Urothelium cell line (cell line): ENCODE data around the gene ECD.
"Not testable (repeated sequence)": the region's sequence is repeated elsewhere in the genome, so short reads cannot be mapped to it uniquely, and the experiment has no call there.

Source experiments
- DNase-seq: peaks from one replicate; pipeline ENCODE4 v3.0.0; 2011; ENCODE audit warnings: low spot score, mixed read lengths
- FAIRE-seq: peaks from 2 replicates; lab custom pipeline; 2011; peaks lifted over from hg19 to GRCh38; lab: Jason Lieb, UNC

ECD gene

DNA sequence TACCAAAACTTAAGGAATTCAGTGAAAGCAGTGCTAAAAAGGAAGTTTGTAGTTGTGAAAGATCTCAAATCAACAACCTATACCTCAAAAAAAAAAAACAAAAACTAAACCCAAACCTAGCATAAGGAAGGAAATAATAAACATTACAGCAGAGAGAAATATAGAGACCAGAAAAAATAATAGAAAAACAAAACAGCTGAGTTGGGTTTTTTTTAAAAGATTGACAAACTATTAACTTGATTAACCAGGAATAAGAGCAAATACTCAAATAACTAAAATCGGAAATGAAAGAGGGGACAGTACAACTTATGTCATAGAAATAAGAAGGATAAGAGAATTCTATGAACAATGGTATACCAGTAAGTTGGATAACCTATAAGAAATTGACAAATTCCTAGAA, 6.7 kb downstream of the ECD start:
- no peak for FAIRE-seq
- DNase-seq = no peak

DNA sequence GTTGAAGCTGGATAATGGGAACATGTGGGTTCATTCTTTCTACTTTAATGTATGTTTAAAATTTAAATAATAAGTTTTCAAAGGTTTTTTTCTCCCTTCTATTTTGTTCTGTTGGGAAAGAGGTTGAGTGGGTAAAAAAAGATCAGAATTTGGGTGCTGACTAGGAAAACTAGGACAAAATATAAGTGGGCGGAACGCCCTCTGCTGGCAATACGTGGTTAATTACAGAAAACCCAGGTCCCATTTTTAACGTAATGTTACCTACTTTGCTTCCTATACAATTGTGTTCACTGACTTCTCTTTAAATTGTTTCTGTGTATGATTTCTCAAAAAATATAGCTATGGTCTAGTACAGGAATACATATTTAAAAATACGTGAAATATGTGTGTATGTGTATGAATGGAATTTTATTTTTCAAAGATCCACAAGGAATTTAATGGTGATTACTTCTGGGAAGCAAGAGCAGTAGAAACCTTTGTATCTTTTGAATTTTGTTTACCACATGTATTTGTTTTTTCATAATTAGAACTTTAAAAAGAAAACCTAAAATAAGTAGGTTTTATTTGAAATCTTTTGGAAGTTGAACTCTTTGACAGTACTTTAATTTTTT, 8.7 kb downstream of the ECD start:
- DNase-seq (peak; percentile 49), FAIRE-seq (no peak)

- FAIRE-seq (no peak), DNase-seq (no peak)
Measured at GRCh38 chr10:73156054-73156453, 11.8 kb downstream of the ECD start.

DNA sequence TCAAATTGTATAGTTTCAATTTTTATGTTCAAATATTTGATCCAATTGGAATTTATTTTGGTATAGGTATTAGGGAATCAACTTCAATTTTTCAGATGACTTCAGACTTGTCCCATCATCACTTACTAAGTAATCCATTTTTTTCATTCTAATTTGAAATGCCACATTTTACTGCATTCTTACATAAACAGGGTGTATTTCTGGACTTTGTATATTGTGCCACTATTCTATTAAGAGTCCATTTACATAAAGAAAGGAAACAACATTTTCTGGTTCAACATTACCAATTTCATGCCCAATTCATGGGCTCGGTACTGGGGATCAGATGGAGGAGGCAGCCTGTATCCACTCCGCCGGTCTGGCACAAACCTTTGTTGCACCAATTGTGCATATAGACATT, 15.8 kb downstream of the ECD start:
- FAIRE-seq = no peak

DNA sequence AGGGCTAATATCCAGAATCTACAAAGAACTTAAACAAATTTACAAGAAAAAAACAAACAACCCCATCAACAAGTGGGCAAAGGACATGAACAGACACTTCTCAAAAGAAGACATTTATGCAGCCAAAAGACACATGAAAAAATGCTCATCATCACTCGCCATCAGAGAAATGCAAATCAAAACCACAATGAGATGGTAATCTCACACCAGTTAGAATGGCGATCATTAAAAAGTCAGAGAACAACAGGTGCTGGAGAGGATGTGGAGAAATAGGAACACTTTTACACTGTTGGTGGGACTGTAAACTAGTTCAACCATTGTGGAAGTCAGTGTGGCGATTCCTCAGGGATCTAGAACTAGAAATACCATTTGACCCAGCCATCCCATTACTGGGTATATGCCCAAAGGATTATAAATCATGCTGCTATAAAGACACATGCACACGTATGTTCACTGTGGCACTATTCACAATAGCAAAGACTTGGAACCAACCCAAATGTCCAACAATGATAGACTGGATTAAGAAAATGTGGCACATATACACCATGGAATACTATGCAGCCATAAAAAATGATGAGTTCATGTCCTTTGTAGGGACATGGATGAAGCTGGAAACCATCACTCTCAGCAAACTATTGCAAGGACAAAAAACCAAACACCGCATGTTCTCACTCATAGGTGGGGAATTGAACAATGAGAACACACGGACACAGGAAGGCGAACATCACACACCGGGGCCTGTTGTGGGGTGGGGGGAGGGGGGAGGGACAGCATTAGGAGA, 17.0 kb downstream of the ECD start:
- not testable (repeated sequence) for DNase-seq, FAIRE-seq

More for the DNA sequence above, 15.8 kb downstream of the ECD start:
- no peak for DNase-seq

DNA sequence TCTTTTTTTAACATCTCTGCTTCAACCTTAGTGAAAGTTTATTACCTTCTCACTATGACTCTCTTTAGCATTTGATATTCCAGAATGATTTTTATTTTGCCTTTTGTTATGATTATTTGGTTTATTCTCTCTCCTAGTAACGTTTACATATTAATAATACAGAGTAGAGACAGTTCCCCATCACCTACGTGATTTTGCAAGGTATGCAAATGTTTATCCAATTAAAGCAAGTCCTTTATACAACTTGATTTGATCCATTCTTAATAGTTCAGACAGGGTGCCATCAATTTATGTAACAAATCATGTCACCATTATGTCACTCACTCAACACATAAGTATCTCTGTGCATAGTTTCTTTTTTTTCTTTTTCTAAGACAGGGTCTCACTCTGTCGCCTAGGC, 26.2 kb downstream of the ECD start:
- DNase-seq (no peak), FAIRE-seq (peak; percentile 13)

GRCh38 chr10:73139251-73139650, 28.6 kb downstream of the ECD start:
- DNase-seq (no peak), FAIRE-seq (no peak)

DNA sequence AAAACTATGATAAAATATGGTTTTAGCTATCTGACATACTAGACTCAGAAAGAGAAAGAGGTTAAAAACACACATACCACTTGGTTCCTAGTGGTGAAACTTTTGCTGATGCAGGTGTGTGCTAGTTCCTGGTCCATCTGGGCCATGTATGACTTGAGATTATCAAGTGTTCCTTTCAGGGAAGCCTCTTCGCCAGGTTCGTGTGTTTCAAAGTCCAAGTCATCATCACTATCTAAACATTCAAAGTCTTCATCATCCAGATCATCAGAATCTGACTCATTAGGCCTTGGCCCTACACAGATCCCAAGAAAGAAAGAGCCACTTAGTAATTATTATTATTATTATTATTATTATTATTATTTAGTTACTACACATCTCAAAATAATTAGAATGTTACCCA, 31.2 kb downstream of the ECD start:
- FAIRE-seq (no peak), DNase-seq (no peak)

DNA sequence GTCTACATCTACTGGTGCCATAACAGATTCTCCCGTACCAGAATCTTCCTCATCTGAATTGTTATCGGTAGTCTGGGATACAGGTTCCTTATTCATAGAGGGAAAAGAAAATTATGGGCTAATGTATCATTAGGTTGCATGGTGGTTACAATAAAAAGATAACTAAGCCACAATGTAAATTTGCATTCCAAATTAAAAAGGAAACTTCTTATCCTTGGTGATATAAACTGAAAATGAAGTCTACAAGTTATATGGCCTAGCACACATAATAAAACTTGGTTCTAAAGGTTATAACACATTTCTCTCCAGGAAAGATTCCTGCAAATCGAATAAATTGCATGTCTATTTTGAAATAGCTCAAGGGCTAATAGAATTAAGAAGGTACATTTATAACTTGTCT, 33.1 kb downstream of the ECD start:
- DNase-seq = no peak
- no peak for FAIRE-seq

- no peak for DNase-seq
- FAIRE-seq = no peak
Measured at GRCh38 chr10:73131913-73132686, 35.7 kb downstream of the ECD start.

DNA sequence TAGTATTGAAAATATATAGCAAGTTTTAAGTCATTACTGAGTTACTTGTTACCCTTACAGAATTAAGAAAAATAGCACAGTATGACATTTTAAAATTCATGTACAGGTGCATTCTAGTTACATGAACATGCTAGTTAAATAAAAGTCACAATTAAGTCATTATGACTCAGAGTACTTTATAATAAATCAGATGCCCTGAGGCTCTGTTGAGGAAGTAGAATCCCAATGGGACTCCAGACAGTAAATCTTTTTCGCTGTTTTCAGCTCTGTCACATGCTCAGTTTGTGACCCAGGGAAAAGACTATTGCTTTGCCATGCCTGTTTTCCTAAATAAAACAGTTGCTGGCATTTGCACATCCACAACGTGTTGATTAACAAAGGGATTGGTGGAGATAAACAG, 36.5 kb downstream of the ECD start:
- FAIRE-seq = no peak
- DNase-seq = no peak

GRCh38 chr10:73126343-73126742, 41.5 kb downstream of the ECD start:
- FAIRE-seq (no peak), DNase-seq (no peak)

GRCh38 chr10:73119952-73120351, 47.9 kb downstream of the ECD start:
- FAIRE-seq (no peak), DNase-seq (no peak)

GRCh38 chr10:73119457-73119856, 48.4 kb downstream of the ECD start:
- FAIRE-seq = no peak
- no peak for DNase-seq

DNA sequence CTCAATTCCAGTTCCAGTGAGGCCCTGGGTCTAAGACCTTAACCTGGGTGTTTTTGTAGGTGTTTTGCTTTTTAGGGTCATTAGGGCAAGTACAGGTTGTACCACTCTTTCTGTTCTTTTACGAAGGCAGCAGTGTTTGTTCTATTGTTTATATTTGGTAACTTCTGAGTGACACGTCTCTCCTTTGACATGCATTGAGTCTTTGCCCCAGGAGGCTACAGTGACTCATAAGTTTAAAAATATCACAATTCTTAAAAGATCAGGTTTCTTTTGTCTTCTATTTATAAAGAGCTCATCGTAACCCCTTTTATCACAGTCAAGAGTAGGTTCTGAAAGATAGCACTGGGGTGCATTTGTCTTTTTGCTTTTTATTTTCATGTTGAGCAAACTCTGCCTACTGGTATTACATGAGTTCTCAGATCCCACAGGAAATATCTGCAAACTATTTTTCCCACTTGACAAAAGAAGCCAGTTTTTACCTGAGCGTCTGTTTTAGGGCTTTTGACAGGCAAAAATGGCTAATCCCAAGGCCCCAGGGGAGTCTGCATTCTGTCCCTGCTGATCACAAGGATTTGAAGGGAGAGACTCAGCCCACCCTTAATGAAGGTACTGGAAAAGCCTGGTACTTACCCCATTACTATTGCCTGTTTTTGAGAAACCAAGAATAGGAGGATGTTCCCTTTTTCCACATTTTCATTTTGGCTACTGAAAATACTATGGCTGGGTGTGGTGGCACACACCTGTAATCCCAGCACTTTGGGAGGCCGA, 49.6 kb downstream of the ECD start:
- FAIRE-seq = no peak

DNA sequence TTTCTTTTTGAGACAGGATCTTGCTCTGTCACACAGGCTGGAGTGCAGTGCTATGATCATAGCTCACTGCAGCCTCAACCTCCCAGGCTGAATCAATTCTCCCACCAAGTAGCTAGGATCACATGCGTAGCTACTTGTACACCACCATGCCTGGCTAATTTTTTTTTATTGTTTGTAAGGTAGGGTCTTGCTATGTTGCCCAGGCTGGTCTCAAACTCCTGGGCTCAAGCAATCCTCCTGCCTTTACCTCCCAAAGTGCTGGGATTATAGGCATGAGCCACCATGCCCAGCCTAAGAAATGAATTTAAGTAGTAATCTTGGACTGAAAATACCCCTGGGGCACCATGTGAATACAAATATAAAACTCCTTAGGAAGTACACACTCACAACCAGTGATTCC, 51.8 kb downstream of the ECD start:
- DNase-seq = no peak
- no peak for FAIRE-seq

More for the DNA sequence above, 49.6 kb downstream of the ECD start:
- DNase-seq = peak; percentile 44

GRCh38 chr10:73113551-73113950, 54.3 kb downstream of the ECD start:
- FAIRE-seq (no peak), DNase-seq (no peak)

DNA sequence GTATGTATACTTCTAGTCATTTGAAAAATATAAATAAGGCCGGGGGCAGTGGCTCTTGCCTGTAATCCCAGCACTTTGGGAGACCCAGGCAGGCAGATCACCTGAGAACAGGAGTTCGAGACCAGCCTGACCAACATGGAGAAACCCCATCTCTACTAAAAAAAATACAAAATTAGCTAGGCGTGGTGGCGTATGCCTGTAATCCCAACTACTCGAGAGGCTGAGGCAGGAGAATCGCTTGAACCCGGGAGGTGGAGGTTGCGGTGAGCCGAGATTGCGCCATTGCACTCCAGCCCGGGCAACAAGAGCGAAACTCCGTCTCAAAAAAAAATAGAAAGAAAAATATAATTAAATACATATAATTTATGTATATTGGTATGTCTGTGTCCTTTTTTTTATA, 55.8 kb downstream of the ECD start:
- DNase-seq, FAIRE-seq: not testable (repeated sequence)

- peak; percentile 88 for DNase-seq
Measured at GRCh38 chr10:73110345-73110849, 57.4 kb downstream of the ECD start, which contains the start of gene NUDT13. TSS of gene NUDT13 (plus strand) at chr10:73110455. CDS start at chr10:73114366, 3,911 bp downstream.

GRCh38 chr10:73109248-73109652, 58.6 kb downstream of the ECD start:
- not testable (repeated sequence) for DNase-seq, FAIRE-seq

More at GRCh38 chr10:73110345-73110849, 57.4 kb downstream of the ECD start, which contains the start of gene NUDT13:
- no peak for FAIRE-seq
